D721Med (cell line): ENCODE measurements around the gene ACTN3.

Experiments
- DNase-seq: peaks from one replicate; pipeline ENCODE4 v3.0.0; 2011; ENCODE audit warnings: low spot score; ENCODE audit not compliant: insufficient read length
- FAIRE-seq: peaks from 2 replicates; lab custom pipeline; 2011; peaks lifted over from hg19 to GRCh38; lab: Jason Lieb, UNC
- CTCF ChIP-seq: IDR thresholded peaks from 2 replicates; pipeline ENCODE4 v1.5.1; 2012; ENCODE audit warnings: mild to moderate bottlenecking, control low read depth; ENCODE audit not compliant: insufficient read depth; ENCODE audit errors: missing control alignments

The ACTN3 gene

GRCh38 chr11:66510990-66511339 lies 35.7 kb upstream of the ACTN3 start:
- no peak for DNase-seq
- no peak for TF ChIP-seq CTCF
- no peak for FAIRE-seq

GRCh38 chr11:66523611-66524010 lies 23.1 kb upstream of the ACTN3 start:
- DNase-seq (no peak), FAIRE-seq (no peak)
- no peak for TF ChIP-seq CTCF

GRCh38 chr11:66524304-66525040 lies 22.2 kb upstream of the ACTN3 start:
- no peak for FAIRE-seq
- no peak for DNase-seq
- no peak for TF ChIP-seq CTCF

GRCh38 chr11:66529069-66529468 lies 17.6 kb upstream of the ACTN3 start:
- FAIRE-seq: no peak
- TF ChIP-seq CTCF: no peak

GRCh38 chr11:66529655-66530054 lies 17.0 kb upstream of the ACTN3 start:
- DNase-seq: no peak
- no peak for FAIRE-seq
- TF ChIP-seq CTCF: no peak

More at GRCh38 chr11:66529069-66529468, 17.6 kb upstream of the ACTN3 start:
- no peak for DNase-seq

GRCh38 chr11:66530927-66531709 lies 15.6 kb upstream of the ACTN3 start:
- no peak for TF ChIP-seq CTCF
- FAIRE-seq: no peak
- no peak for DNase-seq

GRCh38 chr11:66531841-66532240 lies 14.9 kb upstream of the ACTN3 start:
- FAIRE-seq (no peak), DNase-seq (no peak)
- no peak for TF ChIP-seq CTCF
